Prostate gland (tissue), 2 donors: ENCODE data around the gene FBN3. TPM values are rescaled to one million over a fixed set of nuclear protein-coding genes. Genes with fewer than 3 reads are reported as not detected.

ENCODE experiments used
- DNase-seq: peaks from one replicate; pipeline ENCODE4 v3.0.0-alpha.2; 2019; ENCODE audit warnings: low spot score
- H3K27ac ChIP-seq, 2 donors: fragments of 200-600 bp; sonication (generic); 2 replicates each; pipeline ENCODE4 v1.5.1; 2017 to 2019
- H3K27me3 ChIP-seq: fragments of 200-600 bp; sonication (generic); replicated peaks from 2 replicates; pipeline ENCODE4 v1.5.1; 2019; ENCODE audit not compliant: insufficient read depth
- H3K36me3 ChIP-seq, 2 donors: fragments of 200-600 bp; sonication (generic); 1 replicate in 1 of 2; 2 replicates in 1 of 2; pipeline versions ENCODE4 v1.5.1 to v1.8.1; 2017 to 2019
- H3K4me1 ChIP-seq: fragments of 200-600 bp; sonication (generic); replicated peaks from 2 replicates; pipeline ENCODE4 v1.5.1; 2019
- H3K4me3 ChIP-seq, 2 donors: fragments of 200-600 bp; sonication (generic); 2 replicates each; pipeline ENCODE4 v1.5.1; 2017 to 2019
- H3K9me3 ChIP-seq: fragments of 200-600 bp; sonication (generic); 2 replicates; pipeline ENCODE4 v1.5.1; 2017
- CTCF ChIP-seq, 4 experiments: fragments of 200-600 bp in 2 of 4; fragments of 450-650 bp in 2 of 4; sonication (generic) in 2 of 4; IDR thresholded peaks; 1 replicate in 3 of 4; 2 replicates in 1 of 4; pipeline ENCODE4 v1.5.1; 2016 to 2019; ENCODE audit warnings: antibody characterized with exemption in 4 of 4, mild to moderate bottlenecking in 2 of 4, moderate library complexity in 2 of 4
- POLR2A ChIP-seq: fragments of 450-650 bp; IDR thresholded peaks from one replicate; pipeline ENCODE4 v1.6.1; 2016; ENCODE audit warnings: antibody characterized with exemption, mild to moderate bottlenecking
- POLR2AphosphoS5 ChIP-seq: sonication (generic); formaldehyde crosslinking; IDR thresholded peaks from one replicate; pipeline ENCODE4 v1.6.1; 2017; ENCODE audit warnings: antibody characterized with exemption
- WGBS: methylation state at CpG from one replicate; pipeline ENCODE4 v1.1.5; 2018; 5-methylcytosine and 5-hydroxymethylcytosine counted together
- intact Hi-C: fragments of 100-400 bp; cut with DNase I; formaldehyde crosslinking; loops from one replicate; pipeline ENCODE4 v1.14.2; 2022
- total RNA-seq, 2 donors: library from RNA; depleted of rRNA; stranded (reverse); fragments of >200 nt; gene quantifications; one replicate each; pipeline ENCODE4 v1.1.0, GENCODE V29; 2016

The FBN3 gene
- total RNA-seq, 2 donors from 2014 or later, result 3.1 to 5.2 TPM

- Histone ChIP-seq H3K4me1 (peaks cover 13% of the 10 kb centered on the region), H3K27ac (no peak overlapping the region), H3K36me3 (no peaks in the 10 kb centered on the region), H3K9me3 (no peaks in the 10 kb centered on the region), H3K4me3 (no peak overlapping the region), H3K27me3 (peaks cover 3% of the 10 kb centered on the region)
- intact Hi-C loops, result no loop called here
- TF ChIP-seq POLR2A (no peak), POLR2AphosphoS5 (no peak), CTCF (IDR thresholded peaks at IDR 0.05) (no peak)
- WGBS, result 64% methylated on average over 19 of the region's 27 CpGs
- no peak for DNase-seq
Observed at GRCh38 chr19:8146877-8147581, 2.4 kb downstream of the FBN3 start.

DNA sequence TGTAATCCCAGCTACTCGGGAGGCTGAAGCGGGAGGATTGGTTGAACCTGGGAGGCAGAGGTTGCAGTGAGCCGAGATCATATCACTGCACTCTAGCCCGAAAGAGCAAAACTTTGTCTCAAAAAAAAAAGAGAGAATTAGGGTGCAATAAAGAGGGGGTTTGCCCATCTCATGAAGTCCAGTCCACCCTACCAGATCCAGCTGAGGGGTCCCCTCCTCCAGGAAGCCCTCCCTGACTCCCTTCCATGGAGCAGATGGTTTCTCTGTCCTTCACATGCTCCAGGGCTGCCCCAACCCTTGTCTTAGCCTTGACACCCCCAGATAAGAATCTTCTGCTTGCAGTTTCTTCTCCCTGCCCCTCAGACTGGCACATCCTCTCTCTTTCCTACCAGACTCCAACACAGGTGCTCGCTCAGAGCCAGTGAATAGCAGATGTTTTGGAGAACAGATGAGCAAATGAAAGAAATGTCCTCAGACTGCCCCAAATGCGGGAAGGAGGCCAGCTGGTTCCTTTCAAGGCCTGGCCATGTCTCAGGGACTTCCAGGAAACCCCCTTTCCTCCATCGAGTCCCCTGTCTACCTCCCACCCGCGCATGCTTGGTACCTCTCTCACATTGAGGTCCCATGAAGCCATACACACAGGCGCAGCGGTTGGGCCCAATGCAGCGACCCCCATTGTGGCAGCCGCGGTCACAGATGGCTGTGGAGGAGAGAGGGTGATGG, 5.0 kb downstream of the FBN3 start:
- no peak overlapping the region for H3K27ac ChIP-seq
- H3K36me3 ChIP-seq, result no peaks in the 10 kb centered on the region
- peaks cover 3% of the 10 kb centered on the region for H3K27me3 ChIP-seq
- TF ChIP-seq CTCF (IDR thresholded peaks at IDR 0.05) (no peak), POLR2A (no peak), POLR2AphosphoS5 (no peak)
- no peak for DNase-seq
- H3K9me3 ChIP-seq, result no peaks in the 10 kb centered on the region
- no peak overlapping the region for H3K4me3 ChIP-seq
- H3K4me1 ChIP-seq, result peaks cover 5% of the 10 kb centered on the region
- intact Hi-C loops, result no loop called here
- WGBS, result 85% methylated on average over 14 of the region's 14 CpGs

- WGBS, result 65% methylated on average over 10 of the region's 10 CpGs
- Histone ChIP-seq H3K9me3 (no peaks in the 10 kb centered on the region), H3K27me3 (peaks cover under 1% of the 10 kb centered on the region), H3K4me1 (no peaks in the 10 kb centered on the region), H3K4me3 (no peak overlapping the region), H3K36me3 (no peaks in the 10 kb centered on the region), H3K27ac (no peak overlapping the region)
- TF ChIP-seq POLR2AphosphoS5, result no peak
- TF ChIP-seq POLR2A, result no peak
- intact Hi-C loops, result no loop called here
- DNase-seq, result no peak
Observed at GRCh38 chr19:8143041-8143440, 6.4 kb downstream of the FBN3 start.

DNA sequence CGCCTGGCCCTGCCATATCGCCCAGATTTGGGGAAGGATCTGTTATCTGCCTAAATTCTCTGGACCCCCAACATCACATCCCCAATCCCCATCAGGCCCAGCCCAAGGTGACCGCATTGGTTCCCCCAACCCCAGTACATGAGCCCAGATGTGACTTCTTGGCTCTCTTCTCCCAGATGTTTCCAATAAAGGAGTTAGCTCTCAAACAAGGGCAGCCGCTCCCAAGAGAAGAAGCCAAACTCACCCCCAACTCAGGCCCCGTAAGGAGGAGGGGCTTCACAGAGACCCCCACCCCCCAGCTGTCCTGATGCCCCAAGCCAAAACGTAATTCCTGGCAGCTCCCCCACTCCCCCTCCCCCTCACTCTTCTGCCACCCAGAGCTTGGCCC, 6.9 kb downstream of the FBN3 start:
- intact Hi-C loops, result no loop called here
- no peak overlapping the region for H3K27ac ChIP-seq
- no peaks in the 10 kb centered on the region for H3K9me3 ChIP-seq
- no peak for DNase-seq
- no peaks in the 10 kb centered on the region for H3K36me3 ChIP-seq
- H3K27me3 ChIP-seq, result no peaks in the 10 kb centered on the region
- TF ChIP-seq CTCF (IDR thresholded peaks at IDR 0.05), result no peak
- no peak for TF ChIP-seq POLR2A
- no peak for TF ChIP-seq POLR2AphosphoS5
- H3K4me3 ChIP-seq, result no peak overlapping the region
- no peaks in the 10 kb centered on the region for H3K4me1 ChIP-seq
- WGBS, result 70% methylated on average over 6 of the region's 6 CpGs

- H3K4me1 ChIP-seq, result no peaks in the 10 kb centered on the region
- DNase-seq, result no peak
- H3K9me3 ChIP-seq, result no peaks in the 10 kb centered on the region
- TF ChIP-seq CTCF (IDR thresholded peaks at IDR 0.05), result no peak
- no peak for TF ChIP-seq POLR2A
- no peak for TF ChIP-seq POLR2AphosphoS5
- H3K27me3 ChIP-seq, result no peaks in the 10 kb centered on the region
- no peak overlapping the region for H3K27ac ChIP-seq
- no peak overlapping the region for H3K4me3 ChIP-seq
- H3K36me3 ChIP-seq, result no peaks in the 10 kb centered on the region
- intact Hi-C loops, result no loop called here
- 91% methylated on average over 21 of the region's 21 CpGs for WGBS
Observed at GRCh38 chr19:8141726-8142512, 7.5 kb downstream of the FBN3 start.
